Measurements from ENCODE around the gene ATG9B. TPM values are rescaled to one million over a fixed set of nuclear protein-coding genes. Genes with fewer than 3 reads are reported as not detected.

The ATG9B gene
- total RNA-seq, 1 donor from 2014 or later: 0.11 TPM

GRCh38 chr7:151060416-151061212 is 36.3 kb upstream of the ATG9B start:
- H3K4me1 Mint-ChIP-seq (ENCODE audit: unreplicated experiment): peaks cover 51% of the 10 kb centered on the region
- H3K27me3 Mint-ChIP-seq (ENCODE audit: unreplicated experiment): no peaks in the 10 kb centered on the region
- peak; percentile 29 for TF ChIP-seq CTCF (IDR thresholded peaks at IDR 0.05)
- DNase-seq (ENCODE audit: extremely low spot score, unreplicated experiment): no peak
- H3K36me3 Mint-ChIP-seq (ENCODE audit: unreplicated experiment): peaks cover 5% of the 10 kb centered on the region
- H3K4me3 Mint-ChIP-seq (ENCODE audit: unreplicated experiment): peak overlapping the region; percentile 89
- H3K27ac Mint-ChIP-seq (ENCODE audit: unreplicated experiment): peak overlapping the region; percentile 92
- H3K9me3 Mint-ChIP-seq (ENCODE audit: unreplicated experiment): no peaks in the 10 kb centered on the region

- H3K27ac Mint-ChIP-seq (ENCODE audit: unreplicated experiment): peak overlapping the region; percentile 92
- no peaks in the 10 kb centered on the region for H3K9me3 Mint-ChIP-seq (ENCODE audit: unreplicated experiment)
- no peaks in the 10 kb centered on the region for H3K27me3 Mint-ChIP-seq (ENCODE audit: unreplicated experiment)
- peak; percentile 3 for TF ChIP-seq CTCF (IDR thresholded peaks at IDR 0.05)
- peak overlapping the region; percentile 89 for H3K4me3 Mint-ChIP-seq (ENCODE audit: unreplicated experiment)
- peaks cover 51% of the 10 kb centered on the region for H3K4me1 Mint-ChIP-seq (ENCODE audit: unreplicated experiment)
- no peak for DNase-seq (ENCODE audit: extremely low spot score, unreplicated experiment)
- H3K36me3 Mint-ChIP-seq (ENCODE audit: unreplicated experiment): no peaks in the 10 kb centered on the region
These were observed 35.8 kb upstream of the ATG9B start for GRCh38 chr7:151060113-151060415.

- peak within 1 kb of the TSS; percentile 95 for H3K27ac Mint-ChIP-seq (ENCODE audit: unreplicated experiment)
- TF ChIP-seq CTCF (IDR thresholded peaks at IDR 0.05): peak; percentile 69
- H3K27me3 Mint-ChIP-seq (ENCODE audit: unreplicated experiment): no peaks in the 10 kb centered on the region
- DNase-seq (ENCODE audit: extremely low spot score, unreplicated experiment): no peak
- H3K9me3 Mint-ChIP-seq (ENCODE audit: unreplicated experiment): no peaks in the 10 kb centered on the region
- peaks cover 51% of the 10 kb centered on the region for H3K4me1 Mint-ChIP-seq (ENCODE audit: unreplicated experiment)
- no peaks in the 10 kb centered on the region for H3K36me3 Mint-ChIP-seq (ENCODE audit: unreplicated experiment)
- H3K4me3 Mint-ChIP-seq (ENCODE audit: unreplicated experiment): peak within 1 kb of the TSS; percentile 89
These were observed 35.2 kb upstream of the ATG9B start, which contains the start of gene SLC4A2 for GRCh38 chr7:151059367-151060112. TSS of gene SLC4A2 (plus strand) at chr7:151059589. CDS start at chr7:151061988, 2,399 bp downstream.

- Mint-ChIP-seq H3K27ac (ENCODE audit: unreplicated experiment) (peak overlapping the region; percentile 95), H3K4me1 (ENCODE audit: unreplicated experiment) (peaks cover 51% of the 10 kb centered on the region), H3K27me3 (ENCODE audit: unreplicated experiment) (no peaks in the 10 kb centered on the region), H3K4me3 (ENCODE audit: unreplicated experiment) (peak overlapping the region; percentile 89), H3K9me3 (ENCODE audit: unreplicated experiment) (no peaks in the 10 kb centered on the region), H3K36me3 (ENCODE audit: unreplicated experiment) (no peaks in the 10 kb centered on the region)
- no peak for TF ChIP-seq CTCF (IDR thresholded peaks at IDR 0.05)
- DNase-seq (ENCODE audit: extremely low spot score, unreplicated experiment): no peak
These were observed 34.6 kb upstream of the ATG9B start for GRCh38 chr7:151058781-151059366.

All from osteocyte (in vitro differentiated cells).